Neural cell (in vitro differentiated cells): ENCODE measurements around the gene LRRC19. TPM values are rescaled to one million over a fixed set of nuclear protein-coding genes. Genes with fewer than 3 reads are reported as not detected.

Source experiments
- H2AFZ ChIP-seq: fragments of 200-600, 300-800 bp; sonication (generic), shearing (Covaris generic); 2 replicates; pipeline ENCODE4 v1.6.0; 2014; ENCODE audit warnings: low read depth, mild to moderate bottlenecking, antibody characterized with exemption, low read length, moderate library complexity
- H3F3A ChIP-seq: fragments of 200-600 bp; shearing (Covaris generic); 2 replicates; pipeline ENCODE4 v1.6.1; 2016; ENCODE audit warnings: mild to moderate bottlenecking, moderate library complexity, mixed read lengths, antibody characterized with exemption, low read length; ENCODE audit not compliant: insufficient read depth, poor library complexity, severe bottlenecking
- H3K27ac ChIP-seq: fragments of 200-600, 300-800 bp; sonication (generic), shearing (Covaris generic); 2 replicates; pipeline ENCODE4 v1.5.1; 2014; ENCODE audit warnings: mild to moderate bottlenecking, low read length, moderate library complexity
- H3K27me3 ChIP-seq: fragments of 300-800, 200-600 bp; sonication (generic), shearing (Covaris generic); 2 replicates; pipeline ENCODE4 v1.6.0; 2014; ENCODE audit warnings: mild to moderate bottlenecking, low read depth, low read length, moderate library complexity; ENCODE audit not compliant: insufficient read depth
- H3K36me3 ChIP-seq: fragments of 300-800, 200-600 bp; sonication (generic), shearing (Covaris generic); 2 replicates; pipeline ENCODE4 v1.5.1; 2014; ENCODE audit warnings: mild to moderate bottlenecking, antibody characterized with exemption, low read length, moderate library complexity; ENCODE audit not compliant: insufficient read depth
- H3K4me2 ChIP-seq: fragments of 300-800, 200-600 bp; sonication (generic), shearing (Covaris generic); 2 replicates; pipeline ENCODE4 v1.6.0; 2014; ENCODE audit warnings: mild to moderate bottlenecking, low read length
- H3K4me3 ChIP-seq: fragments of 300-800, 200-600 bp; sonication (generic), shearing (Covaris generic); 2 replicates; pipeline ENCODE4 v1.5.1; 2014; ENCODE audit warnings: mild to moderate bottlenecking, low read length, moderate library complexity
- H3K79me2 ChIP-seq: fragments of 200-600 bp; shearing (Covaris generic); replicated peaks from 2 replicates; pipeline ENCODE4 v1.6.0; 2014; ENCODE audit warnings: mild to moderate bottlenecking, low read length, moderate library complexity; ENCODE audit not compliant: insufficient read depth
- H3K9ac ChIP-seq: fragments of 300-800, 200-600 bp; sonication (generic), shearing (Covaris generic); 2 replicates; pipeline ENCODE4 v1.6.1; 2016; ENCODE audit warnings: mild to moderate bottlenecking, low read length, mixed read lengths
- H3K9me2 ChIP-seq: fragments of 200-600 bp; shearing (Covaris generic); 2 replicates; pipeline ENCODE4 v1.6.1; 2016; ENCODE audit warnings: mild to moderate bottlenecking, low read length, mixed read lengths; ENCODE audit not compliant: insufficient read depth
- H3K9me3 ChIP-seq: fragments of 200-600, 300-800 bp; sonication (generic), shearing (Covaris generic); 2 replicates; pipeline ENCODE4 v1.6.1; 2016; ENCODE audit warnings: mild to moderate bottlenecking, mixed run types, low read length, moderate library complexity, mixed read lengths
- H4K20me1 ChIP-seq: fragments of 200-600 bp; shearing (Covaris generic); 2 replicates; pipeline ENCODE4 v1.6.1; 2016; ENCODE audit warnings: mild to moderate bottlenecking, mixed run types; ENCODE audit not compliant: insufficient read depth
- EP300 ChIP-seq: fragments of 450-650 bp; conservative IDR thresholded peaks from 2 replicates; pipeline ENCODE4 v1.6.1; 2014; ENCODE audit warnings: antibody characterized with exemption, mild to moderate bottlenecking, moderate library complexity; ENCODE audit not compliant: poor library complexity, severe bottlenecking
- EZH2 ChIP-seq: fragments of 200-600, 300-800 bp; shearing (Covaris generic), sonication (generic); IDR thresholded peaks from 2 replicates; pipeline ENCODE4 v1.6.1; 2014; ENCODE audit warnings: antibody characterized with exemption, low read length, borderline replicate concordance, mild to moderate bottlenecking; ENCODE audit not compliant: insufficient read depth, poor library complexity, severe bottlenecking
- MXI1 ChIP-seq: fragments of 450-650 bp; conservative IDR thresholded peaks from 2 replicates; pipeline ENCODE4 v1.6.1; 2014; ENCODE audit warnings: antibody characterized with exemption, mild to moderate bottlenecking; ENCODE audit not compliant: poor library complexity, severe bottlenecking
- POLR2AphosphoS5 ChIP-seq: IDR thresholded peaks from 2 replicates; pipeline ENCODE4 v1.6.1; 2012
- RAD21 ChIP-seq: fragments of 450-650 bp; conservative IDR thresholded peaks from 2 replicates; pipeline ENCODE4 v1.6.1; 2014; ENCODE audit warnings: antibody characterized with exemption, mild to moderate bottlenecking, moderate library complexity
- SMC3 ChIP-seq: fragments of 450-650 bp; conservative IDR thresholded peaks from 2 replicates; pipeline ENCODE4 v1.6.1; 2014; ENCODE audit warnings: antibody characterized with exemption, mild to moderate bottlenecking, moderate library complexity; ENCODE audit not compliant: poor library complexity
- TAF1 ChIP-seq: IDR thresholded peaks from 2 replicates; pipeline ENCODE4 v1.6.1; 2012; ENCODE audit warnings: low read depth
- polyA plus RNA-seq: library from polyadenylated mRNA; depleted of rRNA; stranded (reverse); fragments of >200 nt; gene quantifications from 2 replicates; pipeline ENCODE4 v1.2.3, GENCODE V29; 2014
- TF ChIP-seq, protein P1 (sequence below): IDR thresholded peaks from 2 replicates; pipeline ENCODE4 v1.6.1; 2012; ENCODE audit warnings: borderline replicate concordance
- TF ChIP-seq, protein P2 (sequence below): fragments of 450-650 bp; IDR thresholded peaks from 2 replicates; pipeline ENCODE4 v1.5.1; 2014; ENCODE audit warnings: antibody characterized with exemption, mild to moderate bottlenecking, moderate library complexity; ENCODE audit not compliant: poor library complexity, severe bottlenecking

Gene LRRC19
- polyA plus RNA-seq, 1 donor from 2014 or later = not detected

DNA sequence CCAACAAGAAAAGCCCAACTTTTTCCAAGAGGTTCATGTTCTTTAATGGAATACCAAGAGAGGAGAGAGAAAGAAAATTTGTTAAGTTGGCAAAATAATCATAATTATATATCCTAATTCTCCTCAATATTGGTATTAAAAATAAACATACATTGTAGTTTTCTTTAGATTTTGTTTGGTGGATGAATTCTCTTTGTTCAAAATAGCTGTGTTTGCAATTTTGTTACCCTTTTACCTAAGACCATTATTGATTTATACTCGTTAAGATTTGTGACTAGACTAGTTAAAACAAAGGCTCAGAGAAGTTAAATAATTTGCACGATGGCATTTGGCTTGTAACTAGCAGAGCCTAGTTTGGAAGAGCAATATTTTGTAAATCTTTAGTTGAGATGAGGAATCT lies 9.7 kb downstream of the LRRC19 start:
- H3K27me3 ChIP-seq = no peaks in the 10 kb centered on the region
- TF ChIP-seq, protein P1, sequence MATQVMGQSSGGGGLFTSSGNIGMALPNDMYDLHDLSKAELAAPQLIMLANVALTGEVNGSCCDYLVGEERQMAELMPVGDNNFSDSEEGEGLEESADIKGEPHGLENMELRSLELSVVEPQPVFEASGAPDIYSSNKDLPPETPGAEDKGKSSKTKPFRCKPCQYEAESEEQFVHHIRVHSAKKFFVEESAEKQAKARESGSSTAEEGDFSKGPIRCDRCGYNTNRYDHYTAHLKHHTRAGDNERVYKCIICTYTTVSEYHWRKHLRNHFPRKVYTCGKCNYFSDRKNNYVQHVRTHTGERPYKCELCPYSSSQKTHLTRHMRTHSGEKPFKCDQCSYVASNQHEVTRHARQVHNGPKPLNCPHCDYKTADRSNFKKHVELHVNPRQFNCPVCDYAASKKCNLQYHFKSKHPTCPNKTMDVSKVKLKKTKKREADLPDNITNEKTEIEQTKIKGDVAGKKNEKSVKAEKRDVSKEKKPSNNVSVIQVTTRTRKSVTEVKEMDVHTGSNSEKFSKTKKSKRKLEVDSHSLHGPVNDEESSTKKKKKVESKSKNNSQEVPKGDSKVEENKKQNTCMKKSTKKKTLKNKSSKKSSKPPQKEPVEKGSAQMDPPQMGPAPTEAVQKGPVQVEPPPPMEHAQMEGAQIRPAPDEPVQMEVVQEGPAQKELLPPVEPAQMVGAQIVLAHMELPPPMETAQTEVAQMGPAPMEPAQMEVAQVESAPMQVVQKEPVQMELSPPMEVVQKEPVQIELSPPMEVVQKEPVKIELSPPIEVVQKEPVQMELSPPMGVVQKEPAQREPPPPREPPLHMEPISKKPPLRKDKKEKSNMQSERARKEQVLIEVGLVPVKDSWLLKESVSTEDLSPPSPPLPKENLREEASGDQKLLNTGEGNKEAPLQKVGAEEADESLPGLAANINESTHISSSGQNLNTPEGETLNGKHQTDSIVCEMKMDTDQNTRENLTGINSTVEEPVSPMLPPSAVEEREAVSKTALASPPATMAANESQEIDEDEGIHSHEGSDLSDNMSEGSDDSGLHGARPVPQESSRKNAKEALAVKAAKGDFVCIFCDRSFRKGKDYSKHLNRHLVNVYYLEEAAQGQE = no peak
- TF ChIP-seq EZH2 (no peak), SMC3 (no peak), RAD21 (no peak)
- H3K27ac ChIP-seq = no peak overlapping the region
- H3K9ac ChIP-seq = no peak overlapping the region
- no peaks in the 10 kb centered on the region for H4K20me1 ChIP-seq
- no peak overlapping the region for H3K4me2 ChIP-seq
- no peak overlapping the region for H3K4me3 ChIP-seq
- H3K9me2 ChIP-seq = no peaks in the 10 kb centered on the region
- no peaks in the 10 kb centered on the region for H3F3A ChIP-seq
- H3K9me3 ChIP-seq = no peaks in the 10 kb centered on the region
- no peaks in the 10 kb centered on the region for H3K36me3 ChIP-seq
- H2AFZ ChIP-seq = no peak overlapping the region
- no peaks in the 10 kb centered on the region for H3K79me2 ChIP-seq

DNA sequence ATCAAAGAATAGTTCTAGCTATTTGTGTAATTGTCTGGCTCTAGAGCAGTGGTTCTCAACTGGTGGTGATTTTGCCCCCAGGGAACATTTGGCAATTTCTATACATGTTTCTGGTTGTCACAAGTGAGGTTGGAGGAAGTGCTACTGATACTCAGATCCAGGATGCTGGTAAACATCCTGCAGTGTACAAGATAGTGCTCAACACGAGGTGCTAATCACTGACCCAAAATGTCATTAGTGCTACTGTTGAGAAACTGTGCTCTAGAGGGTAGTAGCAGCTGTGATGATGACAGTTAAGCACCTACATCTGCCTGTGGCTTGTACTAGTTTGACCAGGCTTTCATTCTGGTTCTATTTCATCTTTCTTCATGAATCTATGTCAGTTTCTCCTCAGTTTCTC lies 22.1 kb downstream of the LRRC19 start:
- no peak overlapping the region for H3K4me3 ChIP-seq
- H3K27ac ChIP-seq = no peak overlapping the region
- no peaks in the 10 kb centered on the region for H3K27me3 ChIP-seq
- no peaks in the 10 kb centered on the region for H3K9me2 ChIP-seq
- no peak overlapping the region for H2AFZ ChIP-seq
- H3K9me3 ChIP-seq = no peaks in the 10 kb centered on the region
- H3K79me2 ChIP-seq = no peaks in the 10 kb centered on the region
- no peaks in the 10 kb centered on the region for H3F3A ChIP-seq
- TF ChIP-seq POLR2AphosphoS5 (no peak), TAF1 (no peak)
- H4K20me1 ChIP-seq = no peaks in the 10 kb centered on the region
- H3K4me2 ChIP-seq = no peak overlapping the region
- H3K36me3 ChIP-seq = peaks cover 10% of the 10 kb centered on the region
- H3K9ac ChIP-seq = no peak overlapping the region

DNA sequence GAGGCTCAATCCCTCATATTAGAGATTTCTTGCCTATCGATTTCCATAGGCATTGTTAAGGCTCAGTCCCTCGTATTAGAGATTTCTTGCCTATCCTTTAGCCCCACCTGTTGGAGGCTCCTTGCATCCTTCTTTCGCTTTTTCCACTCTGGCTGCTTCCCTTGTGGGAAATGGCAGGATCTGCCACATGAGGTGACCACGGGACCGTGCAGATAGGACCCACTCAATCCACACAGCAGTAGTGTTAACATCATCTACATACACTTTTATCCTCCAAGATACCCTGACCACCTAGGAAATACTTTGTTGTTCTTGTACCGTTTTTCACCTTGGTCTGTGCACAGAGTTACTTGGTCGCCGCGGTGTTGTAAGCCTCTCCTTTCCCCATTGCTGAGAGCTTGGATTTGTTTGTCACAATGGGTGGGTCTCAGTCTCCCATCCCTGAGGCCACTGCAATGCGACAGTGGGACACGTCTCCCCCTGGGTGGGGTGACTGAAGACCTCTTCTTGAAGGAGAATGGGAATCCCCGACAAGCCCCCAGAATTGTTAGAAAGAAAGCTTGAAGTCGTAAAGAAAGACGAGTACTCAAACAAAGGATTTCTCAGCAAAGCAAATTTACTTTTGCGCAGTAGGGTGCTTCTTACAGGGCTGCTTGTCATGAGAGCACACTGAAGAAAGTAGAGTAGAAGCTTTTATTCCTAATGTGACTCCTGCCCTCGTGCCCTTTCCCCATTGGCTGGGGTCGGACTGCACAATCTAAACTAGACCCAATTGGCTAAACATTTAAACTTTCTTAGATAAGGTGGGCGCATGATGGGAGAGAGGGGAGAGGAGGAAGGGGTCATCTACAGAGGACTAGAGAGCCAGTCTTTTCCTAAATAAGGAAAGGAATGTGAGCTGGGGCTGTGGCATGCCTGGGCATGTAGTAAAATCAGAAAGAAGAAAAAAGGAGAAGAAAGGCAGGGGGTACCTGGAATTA lies 29.5 kb downstream of the LRRC19 start:
- Histone ChIP-seq H3K4me3 (peak overlapping the region; percentile 62), H3K9ac (peak overlapping the region; percentile 20), H3K4me2 (no peak overlapping the region), H3F3A (no peaks in the 10 kb centered on the region), H2AFZ (no peak overlapping the region), H3K27me3 (no peaks in the 10 kb centered on the region), H3K36me3 (no peaks in the 10 kb centered on the region), H3K27ac (no peak overlapping the region), H4K20me1 (no peaks in the 10 kb centered on the region), H3K79me2 (peaks cover under 1% of the 10 kb centered on the region), H3K9me2 (no peaks in the 10 kb centered on the region), H3K9me3 (no peaks in the 10 kb centered on the region)
- TF ChIP-seq EZH2 (no peak), EP300 (no peak), SMC3 (peak; percentile 69), POLR2AphosphoS5 (peak; percentile 21), RAD21 (peak; percentile 81), MXI1 (peak; percentile 44), TAF1 (peak; percentile 30)
- TF ChIP-seq, protein P2, sequence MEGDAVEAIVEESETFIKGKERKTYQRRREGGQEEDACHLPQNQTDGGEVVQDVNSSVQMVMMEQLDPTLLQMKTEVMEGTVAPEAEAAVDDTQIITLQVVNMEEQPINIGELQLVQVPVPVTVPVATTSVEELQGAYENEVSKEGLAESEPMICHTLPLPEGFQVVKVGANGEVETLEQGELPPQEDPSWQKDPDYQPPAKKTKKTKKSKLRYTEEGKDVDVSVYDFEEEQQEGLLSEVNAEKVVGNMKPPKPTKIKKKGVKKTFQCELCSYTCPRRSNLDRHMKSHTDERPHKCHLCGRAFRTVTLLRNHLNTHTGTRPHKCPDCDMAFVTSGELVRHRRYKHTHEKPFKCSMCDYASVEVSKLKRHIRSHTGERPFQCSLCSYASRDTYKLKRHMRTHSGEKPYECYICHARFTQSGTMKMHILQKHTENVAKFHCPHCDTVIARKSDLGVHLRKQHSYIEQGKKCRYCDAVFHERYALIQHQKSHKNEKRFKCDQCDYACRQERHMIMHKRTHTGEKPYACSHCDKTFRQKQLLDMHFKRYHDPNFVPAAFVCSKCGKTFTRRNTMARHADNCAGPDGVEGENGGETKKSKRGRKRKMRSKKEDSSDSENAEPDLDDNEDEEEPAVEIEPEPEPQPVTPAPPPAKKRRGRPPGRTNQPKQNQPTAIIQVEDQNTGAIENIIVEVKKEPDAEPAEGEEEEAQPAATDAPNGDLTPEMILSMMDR = peak; percentile 76
- TF ChIP-seq, protein P1 = peak; percentile 46
